H1 (cell line): ENCODE results near the gene SLC24A3. TPM values are rescaled to one million over a fixed set of nuclear protein-coding genes. Genes with fewer than 3 reads are reported as not detected.

Experiments used
- CTCF ChIA-PET: fragments of 300-600 bp; sonication (Branson Sonifier 250); formaldehyde crosslinking; loops from one replicate; lab custom pipeline; 2021; ENCODE audit not compliant: partially characterized antibody; lab: Charles Lee
- POLR2A ChIA-PET: fragments of 300-600 bp; sonication (Branson Sonifier 250); formaldehyde crosslinking; loops from one replicate; lab custom pipeline; 2021; ENCODE audit warnings: inconsistent platforms; ENCODE audit not compliant: partially characterized antibody; lab: Charles Lee
- DNase-seq, 2 experiments: peaks; one replicate each; pipeline versions ENCODE4 v3.0.0 to v3.0.0-alpha.2; 2010 to 2022; ENCODE audit warnings: low spot score in 2 of 2, low read depth in 1 of 2, mixed read lengths in 1 of 2
- FAIRE-seq: peaks from 2 replicates; lab custom pipeline; 2011; peaks lifted over from hg19 to GRCh38; lab: Jason Lieb, UNC
- H2AFZ ChIP-seq: 2 replicates; pipeline ENCODE4 v1.8.1; 2012; ENCODE audit warnings: low read length, inconsistent platforms
- H2AK5ac ChIP-seq: 2 replicates; pipeline ENCODE4 v1.6.1; 2013; ENCODE audit warnings: low read depth, low read length
- H2BK120ac ChIP-seq: replicated peaks from 2 replicates; pipeline ENCODE3; 2013; ENCODE audit warnings: low read depth, low read length, inconsistent platforms
- H2BK12ac ChIP-seq: 2 replicates; pipeline ENCODE4 v1.6.1; 2013; ENCODE audit warnings: low read depth, low read length
- H2BK15ac ChIP-seq: 2 replicates; pipeline ENCODE4 v1.6.1; 2013; ENCODE audit warnings: low read length
- H2BK20ac ChIP-seq: 2 replicates; pipeline ENCODE4 v1.6.1; 2013; ENCODE audit warnings: low read length
- H2BK5ac ChIP-seq: 2 replicates; pipeline ENCODE4 v1.6.1; 2013; ENCODE audit warnings: low read depth, low read length
- H3K14ac ChIP-seq: 2 replicates; pipeline ENCODE4 v1.6.1; 2013; ENCODE audit warnings: inconsistent platforms; ENCODE audit not compliant: insufficient read length
- H3K18ac ChIP-seq: 2 replicates; pipeline ENCODE4 v1.6.1; 2013; ENCODE audit warnings: low read length; ENCODE audit errors: extremely low read depth
- H3K23ac ChIP-seq: 2 replicates; pipeline ENCODE4 v1.6.1; 2013; ENCODE audit warnings: inconsistent platforms; ENCODE audit not compliant: insufficient read length
- H3K23me2 ChIP-seq: 2 replicates; pipeline ENCODE4 v1.6.1; 2013; ENCODE audit warnings: low read depth, low read length
- H3K27ac ChIP-seq: 2 replicates; pipeline ENCODE4 v1.6.1; 2011; ENCODE audit warnings: low read depth, low read length, inconsistent platforms
- H3K27me3 ChIP-seq, 4 experiments: replicated peaks in 1 of 4; 1 replicate in 1 of 4; 2 replicates in 3 of 4; pipeline versions ENCODE4 v1.6.1 to v1.8.1; 2011 to 2013; ENCODE audit warnings: low read length in 3 of 4, mild to moderate bottlenecking in 3 of 4, inconsistent platforms in 2 of 4, mixed read lengths in 2 of 4, moderate library complexity in 1 of 4; ENCODE audit not compliant: control insufficient read depth in 3 of 4, insufficient read depth in 3 of 4; ENCODE audit errors: extremely low read depth in 1 of 4
- H3K36me3 ChIP-seq, 4 experiments: 2 replicates each; pipeline versions ENCODE4 v1.6.1 to v1.8.1; 2011 to 2013; ENCODE audit warnings: mild to moderate bottlenecking in 4 of 4, low read length in 3 of 4, moderate library complexity in 2 of 4, control low read depth in 1 of 4, inconsistent platforms in 1 of 4; ENCODE audit not compliant: insufficient read depth in 4 of 4, control insufficient read depth in 2 of 4
- H3K4ac ChIP-seq: replicated peaks from 2 replicates; pipeline ENCODE3; 2013; ENCODE audit warnings: low read length, low read depth, mixed read lengths, inconsistent platforms; ENCODE audit not compliant: insufficient read length
- H3K4me1 ChIP-seq, 4 experiments: replicated peaks in 1 of 4; 1 replicate in 1 of 4; 2 replicates in 3 of 4; pipeline versions ENCODE4 v1.6.1 to v1.8.1; 2011 to 2013; ENCODE audit warnings: low read length in 3 of 4, inconsistent platforms in 2 of 4, mixed read lengths in 1 of 4; ENCODE audit not compliant: insufficient read depth in 4 of 4, control insufficient read depth in 3 of 4
- H3K4me2 ChIP-seq, 2 experiments: 2 replicates each; pipeline versions ENCODE4 v1.6.1 to v1.8.1; 2011 to 2013; ENCODE audit warnings: low read depth in 2 of 2, low read length in 2 of 2, control low read depth in 1 of 2, inconsistent platforms in 1 of 2, mild to moderate bottlenecking in 1 of 2; ENCODE audit not compliant: insufficient read depth in 1 of 2
- H3K4me3 ChIP-seq, 4 experiments: fragments of 200-600, 300-600 bp in 1 of 4; sonication (generic), shearing (Covaris generic), sonication (Bioruptor Twin) in 1 of 4; 2 replicates each; pipeline versions ENCODE4 v1.5.1 to v1.8.1; 2011 to 2016; ENCODE audit warnings: low read length in 4 of 4, low read depth in 3 of 4, control low read depth in 2 of 4, inconsistent platforms in 2 of 4, mild to moderate bottlenecking in 2 of 4, mixed read lengths in 1 of 4, moderate library complexity in 1 of 4; ENCODE audit not compliant: insufficient read depth in 2 of 4; ENCODE audit errors: extremely low read depth in 1 of 4
- H3K56ac ChIP-seq: replicated peaks from 2 replicates; pipeline ENCODE3; 2013; ENCODE audit warnings: low read depth, mild to moderate bottlenecking, mixed read lengths, low read length, inconsistent platforms; ENCODE audit not compliant: insufficient read length
- H3K79me1 ChIP-seq: 2 replicates; pipeline ENCODE4 v1.6.1; 2013; ENCODE audit warnings: low read depth, low read length, control low read depth
- H3K79me2 ChIP-seq, 2 experiments: 2 replicates each; pipeline versions ENCODE4 v1.6.1 to v1.8.1; 2012 to 2013; ENCODE audit warnings: low read length in 2 of 2, mild to moderate bottlenecking in 2 of 2, inconsistent platforms in 1 of 2; ENCODE audit not compliant: insufficient read depth in 2 of 2, control insufficient read depth in 1 of 2
- H3K9ac ChIP-seq, 4 experiments: replicated peaks in 1 of 4; 1 replicate in 1 of 4; 2 replicates in 3 of 4; pipeline versions ENCODE4 v1.6.1 to v1.8.1; 2011 to 2013; ENCODE audit warnings: low read depth in 3 of 4, low read length in 3 of 4, control low read depth in 2 of 4, mild to moderate bottlenecking in 2 of 4, moderate library complexity in 2 of 4, inconsistent platforms in 1 of 4; ENCODE audit errors: extremely low read depth in 1 of 4
- H3K9me3 ChIP-seq, 2 experiments: 2 replicates each; pipeline versions ENCODE4 v1.6.1 to v1.8.1; 2012 to 2013; ENCODE audit warnings: mild to moderate bottlenecking in 2 of 2, moderate library complexity in 2 of 2, control low read depth in 1 of 2, inconsistent platforms in 1 of 2, low read depth in 1 of 2, low read length in 1 of 2, mixed read lengths in 1 of 2; ENCODE audit not compliant: insufficient read depth in 2 of 2
- H4K20me1 ChIP-seq, 2 experiments: replicated peaks in 1 of 2; 2 replicates each; pipeline versions ENCODE3 to v1.8.1; 2011 to 2013; ENCODE audit warnings: inconsistent platforms in 2 of 2, low read length in 2 of 2, mild to moderate bottlenecking in 1 of 2; ENCODE audit not compliant: insufficient read depth in 2 of 2, control insufficient read depth in 1 of 2
- H4K5ac ChIP-seq: 2 replicates; pipeline ENCODE4 v1.6.1; 2013; ENCODE audit warnings: low read length, low read depth, mixed read lengths, inconsistent platforms; ENCODE audit not compliant: insufficient read length
- H4K8ac ChIP-seq: 2 replicates; pipeline ENCODE4 v1.8.0; 2013; ENCODE audit warnings: mild to moderate bottlenecking, moderate library complexity, low read length, inconsistent platforms; ENCODE audit not compliant: insufficient read depth; ENCODE audit errors: extremely low read depth
- H4K91ac ChIP-seq: replicated peaks from 2 replicates; pipeline ENCODE3; 2013; ENCODE audit warnings: low read length, mixed read lengths, inconsistent platforms; ENCODE audit not compliant: insufficient read length
- CBX8 ChIP-seq: fragments of 300-800, 300-1000 bp; sonication (generic); IDR thresholded peaks from 2 replicates; pipeline ENCODE4 v1.7.1; 2016; ENCODE audit warnings: low read depth, low read length, borderline replicate concordance
- CEBPB ChIP-seq: IDR thresholded peaks from 2 replicates; pipeline ENCODE4 v1.6.1; 2012; ENCODE audit warnings: low read depth, low read length
- CHD1 ChIP-seq: IDR thresholded peaks from 2 replicates; pipeline ENCODE4 v1.6.1; 2012; ENCODE audit warnings: low read depth, low read length, improper control_type of control experiment
- CREB1 ChIP-seq: IDR thresholded peaks from 2 replicates; pipeline ENCODE4 v1.6.1; 2012; ENCODE audit warnings: inconsistent platforms
- HDAC6 ChIP-seq: IDR thresholded peaks from one replicate; pipeline ENCODE4 v1.7.1; 2012; ENCODE audit warnings: low read depth, mild to moderate bottlenecking, inconsistent platforms, low read length, moderate library complexity
- NANOG ChIP-seq: IDR thresholded peaks from 2 replicates; pipeline ENCODE4 v1.6.1; 2011; ENCODE audit warnings: low read length, low read depth, mild to moderate bottlenecking, inconsistent platforms; ENCODE audit not compliant: insufficient read depth, poor library complexity, severe bottlenecking
- POLR2A ChIP-seq, 2 experiments: IDR thresholded peaks; 1 replicate in 1 of 2; 2 replicates in 1 of 2; pipeline ENCODE4 v1.6.1; 2011; ENCODE audit warnings: low read depth in 2 of 2, low read length in 2 of 2, mild to moderate bottlenecking in 2 of 2; ENCODE audit errors: control extremely low read depth in 1 of 2
- RAD21 ChIP-seq, 2 experiments: IDR thresholded peaks in 1 of 2; conservative IDR thresholded peaks in 1 of 2; 2 replicates each; pipeline ENCODE4 v1.6.1; 2011; ENCODE audit warnings: low read depth in 2 of 2, low read length in 2 of 2, improper control_type of control experiment in 1 of 2, inconsistent platforms in 1 of 2, mild to moderate bottlenecking in 1 of 2, moderate library complexity in 1 of 2
- RBBP5 ChIP-seq: IDR thresholded peaks from 2 replicates; pipeline ENCODE4 v1.7.1; 2012; ENCODE audit warnings: low read depth, mild to moderate bottlenecking, inconsistent platforms, low read length, moderate library complexity, borderline replicate concordance
- SIN3A ChIP-seq, 2 experiments: IDR thresholded peaks in 1 of 2; conservative IDR thresholded peaks in 1 of 2; 2 replicates each; pipeline ENCODE4 v1.6.1; 2011 to 2012; ENCODE audit warnings: low read length in 2 of 2, improper control_type of control experiment in 1 of 2, low read depth in 1 of 2, mild to moderate bottlenecking in 1 of 2
- SP1 ChIP-seq: IDR thresholded peaks from 2 replicates; pipeline ENCODE4 v1.6.1; 2011; ENCODE audit warnings: low read depth, low read length
- SRF ChIP-seq: IDR thresholded peaks from 2 replicates; pipeline ENCODE4 v1.6.1; 2011; ENCODE audit warnings: mild to moderate bottlenecking, low read depth, low read length, moderate library complexity
- TAF1 ChIP-seq: IDR thresholded peaks from 2 replicates; pipeline ENCODE4 v1.6.1; 2011; ENCODE audit warnings: mild to moderate bottlenecking, low read depth, low read length
- WGBS, 2 experiments: shearing (Covaris generic) in 1 of 2; methylation state at CpG; one replicate each; pipeline versions ENCODE4 v1.1.6 to v1.1.7; 2013 to 2015; ENCODE audit warnings: low lambda C conversion rate in 2 of 2, mixed read lengths in 2 of 2, inconsistent platforms in 1 of 2, low coverage in 1 of 2, missing lambda C conversion rate in 1 of 2; ENCODE audit not compliant: insufficient replicate concordance in 2 of 2, insufficient coverage in 1 of 2, insufficient read length in 1 of 2; ENCODE audit errors: extremely low coverage in 1 of 2, missing lambda C conversion rate in 1 of 2; 5-methylcytosine and 5-hydroxymethylcytosine counted together
- polyA plus RNA-seq, 7 experiments: library from polyadenylated mRNA; depleted of rRNA in 3 of 7; stranded (reverse) in 5 of 7; unstranded in 2 of 7; fragments of >200 nt in 5 of 7; fragments of 200-250 nt in 2 of 7; gene quantifications; 1 replicate in 5 of 7; 2 replicates in 1 of 7; 4 replicates in 1 of 7; pipeline versions ENCODE4 v1.2.1 to v1.2.3, GENCODE V29; 2011 to 2013; ENCODE audit warnings: missing spikeins in 2 of 7, mixed read lengths in 2 of 7
- total RNA-seq: library from RNA; stranded (reverse); fragmentation: NEBNext Ultra II Directional; extraction: Animal tissue kit (Norgen Biotek cat#: 25700); gene quantifications from 2 replicates; pipeline ENCODE4 v1.2.1, GENCODE V29; 2021
- TF ChIP-seq, protein P1 (sequence below): IDR thresholded peaks from 2 replicates; pipeline ENCODE4 v1.6.1; 2011; ENCODE audit warnings: low read depth, mild to moderate bottlenecking, low read length; ENCODE audit not compliant: insufficient read depth

The SLC24A3 gene
- total and polyA plus RNA-seq, 2 of the 8 experiments (the other 6 are each of a cell fraction or from before 2014, with no cell fraction given), result 4.5 to 6.3 TPM

DNA sequence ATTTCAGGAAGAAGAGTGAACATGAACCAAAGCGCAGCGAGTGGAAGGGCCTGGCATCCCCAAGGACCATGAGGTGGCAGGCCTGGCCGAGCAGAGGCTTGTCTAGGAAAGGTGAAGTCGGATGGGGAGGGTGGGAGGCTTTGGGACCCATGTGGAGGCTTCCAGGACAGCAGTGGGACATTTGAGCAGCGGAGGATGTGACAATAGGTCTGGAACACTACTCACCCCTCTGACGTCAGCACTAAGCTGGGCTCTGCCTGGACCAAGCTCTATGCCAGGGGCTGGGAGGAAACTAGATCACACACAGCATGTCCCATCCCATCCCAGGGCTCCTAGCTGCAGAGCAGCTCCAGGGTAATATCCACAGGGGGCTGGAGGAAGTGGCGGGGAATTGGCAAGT lies 370.3 kb downstream of the SLC24A3 start:
- H3K23me2 ChIP-seq, result no peaks in the 10 kb centered on the region
- no peaks in the 10 kb centered on the region for H3K9me3 ChIP-seq
- H2AK5ac ChIP-seq, result no peak overlapping the region
- no peak overlapping the region for H3K4me2 ChIP-seq
- no peak overlapping the region for H4K91ac ChIP-seq
- no peak overlapping the region for H3K23ac ChIP-seq
- no peak overlapping the region for H2AFZ ChIP-seq
- no peak overlapping the region for H4K5ac ChIP-seq
- no peak overlapping the region for H2BK15ac ChIP-seq
- DNase-seq, result no peak
- no peak for FAIRE-seq
- H3K27me3 ChIP-seq, result no peaks in the 10 kb centered on the region
- H3K4me1 ChIP-seq, result peaks cover 0 to 5% (median 3%) of the 10 kb centered on the region in 4 experiments; a peak in 5 of 7 replicates
- no peak overlapping the region for H2BK20ac ChIP-seq
- no peak overlapping the region for H3K4ac ChIP-seq
- no peak overlapping the region; a peak in 1 of 7 replicates for H3K9ac ChIP-seq
- no peak overlapping the region for H3K14ac ChIP-seq
- ChIA-PET POLR2A (no interaction called here), CTCF (interaction anchor here (1.0 to 9.7 kb wide), 21 partner anchors 14 to 807 kb away, joined by 3 to 66 read pairs (median 3); no protein-coding TSS in a partner anchor)
- no peak overlapping the region for H3K18ac ChIP-seq
- no peaks in the 10 kb centered on the region for H4K20me1 ChIP-seq
- H3K27ac ChIP-seq, result no peak overlapping the region
- whole genome bisulfite sequencing, 2 experiments, result 88% methylated on average over 7 of the region's 7 CpGs; no CpG with 5 or more reads in 1 of the 2 experiments
- no peaks in the 10 kb centered on the region for H3K79me1 ChIP-seq
- no peak overlapping the region for H2BK12ac ChIP-seq
- H4K8ac ChIP-seq, result no peak overlapping the region
- no peak overlapping the region for H2BK5ac ChIP-seq
- H3K36me3 ChIP-seq, result no peaks in the 10 kb centered on the region; a peak in 1 of 8 replicates
- H2BK120ac ChIP-seq, result no peak overlapping the region
- no peak overlapping the region for H3K56ac ChIP-seq
- no peak overlapping the region for H3K4me3 ChIP-seq
- no peaks in the 10 kb centered on the region for H3K79me2 ChIP-seq
- TF ChIP-seq SIN3A (conservative IDR thresholded peaks at IDR 0.05 in 1 of 2, IDR thresholded peaks at IDR 0.05 in 1 of 2; ENCODE audit: low read depth in 1 of 2, low read length in 2 of 2), result no peak
- TF ChIP-seq POLR2A (IDR thresholded peaks at IDR 0.05; ENCODE audit: control extremely low read depth in 1 of 2, low read depth in 2 of 2, low read length in 2 of 2), result no peak
- TF ChIP-seq SP1, result no peak
- TF ChIP-seq CREB1, result no peak
- TF ChIP-seq RBBP5, result no peak
- TF ChIP-seq TAF1, result no peak
- no peak for TF ChIP-seq CBX8
- TF ChIP-seq CEBPB, result no peak
- no peak for TF ChIP-seq SRF
- no peak for TF ChIP-seq RAD21 (IDR thresholded peaks at IDR 0.05 in 1 of 2, conservative IDR thresholded peaks at IDR 0.05 in 1 of 2; ENCODE audit: low read depth in 2 of 2, low read length in 2 of 2)
- TF ChIP-seq CHD1, result no peak
- no peak for TF ChIP-seq HDAC6
- no peak for TF ChIP-seq NANOG
- TF ChIP-seq, protein P1, sequence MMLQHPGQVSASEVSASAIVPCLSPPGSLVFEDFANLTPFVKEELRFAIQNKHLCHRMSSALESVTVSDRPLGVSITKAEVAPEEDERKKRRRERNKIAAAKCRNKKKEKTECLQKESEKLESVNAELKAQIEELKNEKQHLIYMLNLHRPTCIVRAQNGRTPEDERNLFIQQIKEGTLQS, result no peak
